Muscle layer of duodenum (tissue), 2 donors: ENCODE results near the gene ZNF787.

ENCODE experiments used
- H3K27ac ChIP-seq: one replicate; pipeline ENCODE4 v1.7.0; 2013; ENCODE audit warnings: mild to moderate bottlenecking, low read length
- H3K27me3 ChIP-seq: one replicate; pipeline ENCODE4 v1.7.0; 2013; ENCODE audit warnings: low read depth, mild to moderate bottlenecking, control low read depth, low read length
- H3K36me3 ChIP-seq, 2 donors: one replicate each; pipeline ENCODE4 v1.7.0; 2013; ENCODE audit warnings: low read length in 2 of 2, control low read depth in 1 of 2, mild to moderate bottlenecking in 1 of 2; ENCODE audit not compliant: insufficient read depth in 2 of 2, control insufficient read depth in 1 of 2
- H3K4me1 ChIP-seq, 2 donors: one replicate each; pipeline ENCODE4 v1.7.0; 2013; ENCODE audit warnings: low read length in 2 of 2, mild to moderate bottlenecking in 2 of 2, control low read depth in 1 of 2, moderate library complexity in 1 of 2; ENCODE audit not compliant: insufficient read depth in 2 of 2, control insufficient read depth in 1 of 2
- H3K4me3 ChIP-seq, 2 donors: one replicate each; pipeline ENCODE4 v1.7.0; 2013; ENCODE audit warnings: low read length in 2 of 2, low read depth in 1 of 2, mild to moderate bottlenecking in 1 of 2
- H3K9me3 ChIP-seq, 2 donors: one replicate each; pipeline ENCODE4 v1.7.0; 2013; ENCODE audit warnings: low read length in 2 of 2, control low read depth in 1 of 2, mild to moderate bottlenecking in 1 of 2; ENCODE audit not compliant: control insufficient read depth in 1 of 2
- donor health status: healthy.

Gene ZNF787

DNA sequence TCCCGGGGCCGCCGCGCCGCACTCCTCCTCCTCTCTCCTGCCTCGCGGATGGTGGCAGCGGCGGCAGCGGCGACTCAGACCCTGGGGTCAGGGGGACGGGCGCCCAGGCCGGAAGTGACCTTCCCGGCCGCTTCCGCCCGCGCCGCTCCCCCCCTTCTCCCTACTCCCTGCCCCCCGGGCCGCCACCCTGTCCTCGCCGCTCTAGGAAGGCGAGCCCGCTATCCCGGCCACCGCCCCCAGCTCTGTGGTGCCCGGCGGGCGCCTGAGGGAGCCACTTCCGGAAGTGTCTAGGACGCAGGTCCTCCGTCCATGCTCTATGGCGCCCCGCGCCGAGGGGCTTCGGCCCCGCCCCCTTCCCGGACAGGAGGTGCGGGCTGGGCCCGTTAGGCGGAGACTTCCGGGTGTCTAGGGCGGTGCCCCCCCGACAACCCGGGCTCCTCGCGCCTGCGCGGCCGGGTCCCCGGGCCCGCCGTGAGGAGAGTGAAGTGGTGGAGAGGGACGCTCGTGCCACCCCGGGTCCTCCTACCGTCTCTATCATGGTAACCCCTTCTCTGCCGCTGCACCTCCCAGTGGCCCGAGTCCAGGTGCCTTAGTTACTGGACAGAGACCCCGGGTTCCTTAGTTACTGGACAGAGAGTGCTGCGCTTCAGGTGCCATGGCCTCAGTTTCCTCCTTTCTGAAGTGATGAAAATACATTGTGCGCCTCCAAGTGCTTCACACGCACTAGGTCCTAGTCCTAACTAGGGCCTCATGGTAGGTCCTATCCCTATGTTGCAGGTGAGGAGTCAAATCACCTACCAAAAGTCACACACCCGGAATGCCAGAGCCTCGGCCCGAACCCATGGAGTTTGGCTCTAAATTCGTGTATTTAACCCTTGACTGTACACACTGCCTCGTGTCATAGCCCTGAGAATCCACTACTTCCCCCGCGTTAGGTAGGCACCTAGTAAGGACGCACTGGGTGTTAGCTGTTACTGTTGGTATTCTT lies at the start of gene ZNF787:
Gene ZNF787, minus strand, starts transcription at position 116 of the 988 bp plus-strand sequence. CDS start 18,078 bp downstream, outside the sequence.
- Histone ChIP-seq H3K27me3 (no peaks in the 10 kb centered on the region), H3K4me1 (peaks cover 14 to 40% of the 10 kb centered on the region in 2 donors), H3K36me3 (no peaks in the 10 kb centered on the region), H3K27ac (peak within 1 kb of the TSS; percentile 96), H3K4me3 (peak within 1 kb of the TSS; percentile 77 to 84), H3K9me3 (no peaks in the 10 kb centered on the region)

DNA sequence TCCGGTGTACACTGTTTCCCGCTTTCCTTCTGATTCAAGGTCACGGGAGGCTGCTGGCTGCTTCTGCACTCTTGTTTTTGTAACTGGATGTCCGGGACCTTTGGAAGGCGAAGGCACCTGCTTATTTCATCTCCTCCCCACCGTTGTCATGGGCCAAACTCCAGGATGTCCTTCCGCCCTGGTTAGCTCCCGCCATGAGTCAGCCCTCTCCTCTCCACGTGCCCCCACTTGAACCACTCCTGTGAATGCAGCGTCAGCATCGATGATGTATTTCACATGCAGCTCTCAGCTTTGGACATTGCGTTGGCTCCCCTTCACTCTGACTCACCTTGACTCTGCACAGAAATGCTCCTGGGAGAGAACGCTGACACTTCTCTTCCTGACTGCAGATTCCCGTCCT lies 49.2 kb upstream of the ZNF787 start:
- Histone ChIP-seq H3K27ac (no peak overlapping the region), H3K9me3 (no peaks in the 10 kb centered on the region)

DNA sequence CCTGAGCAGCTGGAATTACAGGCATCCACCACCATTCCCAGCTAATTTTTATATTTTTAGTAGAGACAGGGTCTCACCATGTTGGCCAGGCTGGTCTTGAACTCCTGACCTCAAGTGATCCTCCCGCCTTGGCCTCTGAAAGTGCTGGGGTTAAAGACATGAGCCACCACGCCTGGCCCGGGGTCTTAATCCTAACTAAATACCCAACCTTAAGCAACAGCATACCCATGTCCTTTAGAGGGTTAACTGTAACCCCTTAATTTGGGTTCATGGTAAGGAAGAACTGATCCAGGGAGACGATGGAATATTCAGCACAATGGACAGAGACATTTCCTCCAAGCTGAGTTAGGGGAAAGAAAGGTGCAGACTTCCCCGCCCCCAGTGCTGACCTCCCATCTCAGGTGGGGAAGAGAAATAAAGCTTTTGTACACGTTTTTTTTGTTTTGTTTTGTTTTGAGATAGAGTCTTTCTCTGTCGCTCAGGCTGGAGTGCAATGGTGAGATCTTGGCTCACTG lies 46.0 kb upstream of the ZNF787 start:
- Histone ChIP-seq H3K36me3 (no peaks in the 10 kb centered on the region), H3K27ac (no peak overlapping the region), H3K27me3 (no peaks in the 10 kb centered on the region), H3K4me3 (no peak overlapping the region), H3K4me1 (no peaks in the 10 kb centered on the region), H3K9me3 (no peaks in the 10 kb centered on the region)

More for the DNA sequence above, 49.2 kb upstream of the ZNF787 start:
- H3K36me3 ChIP-seq, result no peaks in the 10 kb centered on the region
- no peak overlapping the region for H3K4me3 ChIP-seq
- no peaks in the 10 kb centered on the region for H3K27me3 ChIP-seq
- no peaks in the 10 kb centered on the region for H3K4me1 ChIP-seq

DNA sequence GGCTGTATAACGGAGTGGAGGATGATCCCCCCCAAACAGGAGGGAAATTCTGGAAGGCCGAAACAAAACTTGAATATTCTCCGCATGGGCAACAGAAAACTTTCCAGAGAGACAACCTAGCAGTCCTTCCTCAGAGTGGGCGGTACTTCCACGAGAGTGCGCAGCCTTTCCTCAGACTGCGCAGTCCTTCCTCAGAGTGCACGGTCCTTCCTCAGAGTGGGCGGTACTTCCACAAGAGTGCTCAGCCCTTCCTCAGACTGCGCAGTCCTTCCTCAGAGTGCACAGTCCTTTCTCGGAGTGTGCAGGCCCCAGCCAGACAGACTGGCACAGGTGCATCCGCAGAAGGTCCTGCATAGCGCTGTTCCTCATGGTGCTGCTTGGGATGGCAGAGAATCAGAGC lies 42.0 kb upstream of the ZNF787 start:
- Histone ChIP-seq H3K36me3 (peaks cover 10 to 35% of the 10 kb centered on the region in 2 donors), H3K4me1 (no peaks in the 10 kb centered on the region), H3K4me3 (no peak overlapping the region), H3K27ac (no peak overlapping the region), H3K27me3 (no peaks in the 10 kb centered on the region), H3K9me3 (no peaks in the 10 kb centered on the region)

DNA sequence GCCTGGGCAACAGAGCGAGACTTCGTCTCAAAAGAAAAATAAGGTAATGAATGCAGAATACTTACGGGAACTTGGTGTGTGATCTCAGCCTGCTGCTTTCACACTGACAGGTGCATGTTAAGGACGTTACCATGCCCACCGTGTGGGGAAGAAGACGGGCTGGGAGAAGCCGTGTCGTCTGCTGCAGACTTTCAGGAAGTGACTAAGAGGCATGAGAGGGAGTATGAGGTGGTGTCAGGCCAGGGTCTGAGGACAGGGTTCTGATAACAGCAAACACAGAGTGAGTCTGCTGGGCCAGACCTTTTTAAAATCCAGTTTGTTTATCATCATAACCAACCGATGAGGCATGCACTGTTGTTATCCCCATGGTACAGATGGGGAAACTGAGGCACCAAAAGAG lies 41.2 kb upstream of the ZNF787 start:
- H3K27me3 ChIP-seq, result no peaks in the 10 kb centered on the region
- no peak overlapping the region for H3K4me3 ChIP-seq
- H3K4me1 ChIP-seq, result no peaks in the 10 kb centered on the region
- no peaks in the 10 kb centered on the region for H3K9me3 ChIP-seq
- no peak overlapping the region for H3K27ac ChIP-seq
- H3K36me3 ChIP-seq, result peaks cover 10 to 38% of the 10 kb centered on the region in 2 donors

DNA sequence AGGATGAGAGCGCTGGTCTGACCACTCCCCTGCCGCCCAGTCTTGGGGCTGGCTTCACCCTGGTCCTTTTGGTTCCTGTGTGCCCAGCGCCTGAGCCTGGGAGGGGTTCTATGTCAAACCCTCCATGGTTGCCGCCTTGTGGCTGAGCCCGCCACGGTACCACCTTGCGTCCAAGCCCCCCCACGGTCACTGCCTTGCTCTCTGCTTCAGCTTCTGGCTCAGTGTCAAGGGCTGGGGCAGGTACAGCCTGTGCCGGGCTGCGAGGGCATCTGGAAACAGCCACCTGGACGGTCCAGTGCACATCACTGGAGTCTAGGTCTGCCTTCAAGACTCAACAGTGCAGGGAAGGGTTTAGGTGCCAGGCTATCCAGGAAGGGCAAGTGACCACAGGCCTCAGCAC lies 40.4 kb upstream of the ZNF787 start:
- Histone ChIP-seq H3K36me3 (peaks cover 10 to 38% of the 10 kb centered on the region in 2 donors), H3K27me3 (no peaks in the 10 kb centered on the region), H3K9me3 (no peaks in the 10 kb centered on the region), H3K4me1 (no peaks in the 10 kb centered on the region), H3K27ac (no peak overlapping the region), H3K4me3 (no peak overlapping the region)

DNA sequence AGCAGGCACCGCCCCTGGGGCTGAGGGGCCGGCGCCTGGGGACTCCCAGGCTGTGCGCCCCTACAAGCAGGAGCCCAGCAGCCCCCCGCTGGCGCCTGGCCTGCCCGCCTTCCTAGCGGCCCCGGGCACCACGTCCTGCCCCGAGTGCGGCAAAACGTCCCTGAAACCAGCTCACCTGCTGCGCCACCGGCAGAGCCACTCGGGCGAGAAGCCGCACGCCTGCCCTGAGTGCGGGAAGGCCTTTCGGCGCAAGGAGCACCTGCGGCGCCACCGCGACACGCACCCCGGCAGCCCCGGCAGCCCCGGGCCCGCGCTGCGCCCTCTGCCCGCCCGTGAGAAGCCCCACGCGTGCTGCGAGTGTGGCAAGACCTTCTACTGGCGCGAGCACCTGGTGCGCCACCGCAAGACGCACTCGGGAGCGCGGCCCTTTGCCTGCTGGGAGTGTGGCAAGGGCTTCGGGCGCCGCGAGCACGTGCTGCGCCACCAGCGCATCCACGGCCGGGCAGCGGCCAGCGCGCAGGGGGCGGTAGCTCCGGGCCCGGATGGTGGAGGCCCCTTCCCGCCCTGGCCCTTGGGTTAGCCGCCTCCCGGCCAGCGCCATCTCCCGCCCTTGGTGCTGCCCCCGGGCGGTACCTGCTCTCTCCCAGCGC lies 38.7 kb upstream of the ZNF787 start:
- Histone ChIP-seq H3K4me1 (no peaks in the 10 kb centered on the region), H3K4me3 (no peak overlapping the region), H3K36me3 (peaks cover 17 to 45% of the 10 kb centered on the region in 2 donors), H3K27ac (no peak overlapping the region), H3K9me3 (no peaks in the 10 kb centered on the region), H3K27me3 (no peaks in the 10 kb centered on the region)

DNA sequence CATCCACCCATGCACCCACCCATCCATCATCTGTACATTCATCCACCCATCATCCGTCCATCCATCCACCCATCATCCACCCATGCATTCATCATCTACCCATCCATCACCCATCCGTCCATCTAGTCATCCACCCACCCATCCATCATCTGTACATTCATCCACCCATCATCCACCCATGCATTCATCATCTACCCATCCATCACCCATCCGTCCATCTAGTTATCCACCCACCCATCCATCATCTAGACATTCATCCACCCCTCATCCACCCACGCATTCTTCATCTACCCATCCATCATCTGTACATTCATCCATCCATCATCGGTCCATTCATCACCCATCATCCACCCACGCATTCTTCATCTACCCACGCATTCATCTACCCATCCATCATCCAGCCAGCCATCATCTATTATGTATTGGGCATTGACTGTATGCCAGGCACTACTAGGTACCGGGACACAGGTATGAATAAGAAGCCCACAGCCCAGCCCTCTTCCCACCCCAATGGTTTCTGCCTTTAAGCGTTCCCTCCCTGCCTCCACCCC lies 38.0 kb upstream of the ZNF787 start:
- H3K27ac ChIP-seq, result no peak overlapping the region
- H3K4me1 ChIP-seq, result no peaks in the 10 kb centered on the region
- H3K4me3 ChIP-seq, result no peak overlapping the region
- H3K27me3 ChIP-seq, result no peaks in the 10 kb centered on the region
- no peaks in the 10 kb centered on the region for H3K9me3 ChIP-seq
- peaks cover 17 to 45% of the 10 kb centered on the region in 2 donors for H3K36me3 ChIP-seq

DNA sequence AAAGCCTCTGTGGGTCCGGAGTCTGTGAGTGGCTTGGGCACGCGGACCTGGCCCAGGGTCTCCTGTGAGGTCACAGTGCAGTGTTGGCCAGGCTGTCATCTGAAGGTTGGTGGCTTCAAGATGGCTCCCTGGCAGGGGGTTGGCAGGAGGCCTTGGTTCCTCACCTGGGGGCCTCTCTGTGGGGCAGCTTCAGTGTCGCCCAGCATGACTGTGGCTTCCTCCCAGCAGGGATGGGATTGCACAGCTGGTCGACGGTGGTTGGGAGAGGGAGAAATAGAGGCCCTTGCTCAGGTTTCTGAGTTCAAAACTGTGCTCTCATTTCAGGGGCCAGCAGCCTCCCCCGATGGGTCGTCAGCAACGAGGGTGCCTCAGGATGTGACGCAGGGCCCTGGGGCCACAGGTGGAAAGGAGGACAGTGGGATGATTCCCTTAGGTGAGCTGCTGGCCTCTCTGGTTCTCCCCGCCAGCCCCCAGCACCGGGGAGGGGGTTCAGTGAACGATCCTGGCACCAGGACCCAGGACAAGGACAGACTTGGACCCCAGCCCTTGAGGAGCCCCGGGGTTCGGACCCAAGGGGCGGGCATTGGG lies 37.2 kb upstream of the ZNF787 start:
- Histone ChIP-seq H3K4me3 (no peak overlapping the region), H3K27ac (no peak overlapping the region), H3K4me1 (no peaks in the 10 kb centered on the region), H3K27me3 (no peaks in the 10 kb centered on the region), H3K9me3 (no peaks in the 10 kb centered on the region), H3K36me3 (peaks cover 17 to 45% of the 10 kb centered on the region in 2 donors)

DNA sequence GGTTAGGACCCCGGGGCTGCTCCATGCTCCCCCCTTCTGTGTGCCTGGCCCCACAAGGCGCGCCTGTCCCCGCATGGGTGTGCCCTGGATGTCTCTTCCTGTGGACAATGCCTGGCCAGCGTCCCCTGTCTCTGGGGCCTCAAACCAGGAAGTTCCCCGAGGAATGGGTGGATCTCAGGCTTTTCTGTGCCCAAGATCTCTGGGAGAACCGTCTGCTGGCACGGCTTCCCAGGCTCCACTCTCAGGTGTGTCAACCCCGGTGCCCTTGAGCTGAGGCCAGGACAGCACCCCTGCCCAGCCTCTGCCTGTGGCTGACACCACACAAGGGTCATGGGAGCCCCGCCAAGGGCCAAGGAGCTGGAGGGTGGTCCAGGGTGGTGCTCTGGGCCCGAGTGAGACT lies 35.7 kb upstream of the ZNF787 start:
- Histone ChIP-seq H3K27me3 (no peaks in the 10 kb centered on the region), H3K4me1 (no peaks in the 10 kb centered on the region), H3K27ac (no peak overlapping the region), H3K9me3 (no peaks in the 10 kb centered on the region), H3K36me3 (peaks cover 17 to 45% of the 10 kb centered on the region in 2 donors), H3K4me3 (no peak overlapping the region)
